ENCODE results near the gene MPZ.
"Not testable (repeated sequence)": the region's sequence is repeated elsewhere in the genome, so short reads cannot be mapped to it uniquely, and the experiment has no call there.

MPZ gene

GRCh38 chr1:161255302-161255701 lies 54.5 kb downstream of the MPZ start:
- DNase-seq (ENCODE audit: low spot score): not testable (repeated sequence)
